HepG2 (cell line): Measurements from ENCODE around the gene FNIP2. TPM values are rescaled to one million over a fixed set of nuclear protein-coding genes. Genes with fewer than 3 reads are reported as not detected.

Experiments
- ATAC-seq: fragments of 200-7000 bp; cut with Tn5 transposase; 3 replicates; pipeline ENCODE4 v1.9.1; 2020; ENCODE audit warnings: mild to moderate bottlenecking, moderate library complexity
- BruUV-seq: library from RNA; stranded (reverse); fragments of 400-500 nt; replicated peaks from 2 replicates; lab custom pipeline; 2021; lab: Mats Ljungman, UMichigan
- CTCF ChIA-PET: fragments of 300-600 bp; formaldehyde crosslinking; extraction: SDS; loops from one replicate; lab custom pipeline; 2021; ENCODE audit warnings: low total read pairs, inconsistent platforms, low intra/inter-chr PET ratio; lab: Yijun Ruan, JAX
- POLR2A ChIA-PET: fragments of 350-600 bp; sonication (Branson Sonifier 250); formaldehyde crosslinking; loops from one replicate; lab custom pipeline; 2020; ENCODE audit warnings: antibody characterized with exemption, inconsistent platforms; lab: Yijun Ruan, JAX
- DNase-seq: peaks from one replicate; pipeline ENCODE4 v3.0.0-alpha.2; 2015; ENCODE audit warnings: low spot score
- FAIRE-seq: peaks from 3 replicates; lab custom pipeline; 2011; peaks lifted over from hg19 to GRCh38; lab: Jason Lieb, UNC
- H2AFZ ChIP-seq: one replicate; pipeline ENCODE4 v1.6.1; 2011; ENCODE audit warnings: low read length, inconsistent platforms
- H3K27ac ChIP-seq: fragments of 300-600 bp; 3 replicates; pipeline ENCODE4 v1.8.0; 2011; ENCODE audit warnings: mixed run types, mild to moderate bottlenecking, mixed read lengths, low read length, inconsistent platforms; ENCODE audit not compliant: insufficient read depth; ENCODE audit errors: extremely low read length
- H3K27me3 ChIP-seq, 2 experiments: fragments of 200-600 bp in 1 of 2; 2 replicates in 1 of 2; 3 replicates in 1 of 2; pipeline versions ENCODE4 v1.6.0 to v1.8.0; 2011; ENCODE audit warnings: low read length in 2 of 2, mild to moderate bottlenecking in 2 of 2, moderate library complexity in 2 of 2, inconsistent platforms in 1 of 2; ENCODE audit not compliant: insufficient read depth in 2 of 2, control insufficient read depth in 1 of 2
- H3K36me3 ChIP-seq, 2 experiments: fragments of 200-600 bp in 1 of 2; replicated peaks in 1 of 2; 2 replicates in 1 of 2; 3 replicates in 1 of 2; pipeline versions ENCODE4 v1.5.1 to v1.8.0; 2011; ENCODE audit warnings: low read length in 2 of 2, inconsistent platforms in 1 of 2; ENCODE audit not compliant: insufficient read depth in 2 of 2, control insufficient read depth in 1 of 2
- H3K4me1 ChIP-seq: 2 replicates; pipeline ENCODE4 v1.5.1; 2012; ENCODE audit warnings: low read length, inconsistent platforms; ENCODE audit not compliant: insufficient read depth
- H3K4me2 ChIP-seq: 2 replicates; pipeline ENCODE4 v1.6.0; 2011; ENCODE audit warnings: low read depth, low read length, inconsistent platforms
- H3K4me3 ChIP-seq, 3 experiments: fragments of 200-600 bp in 1 of 3; sonication (generic), shearing (Covaris generic) in 1 of 3; replicated peaks in 1 of 3; 2 replicates each; pipeline ENCODE4 v1.5.1; 2011 to 2016; ENCODE audit warnings: low read length in 3 of 3, inconsistent platforms in 2 of 3, low read depth in 2 of 3, mild to moderate bottlenecking in 2 of 3, control low read depth in 1 of 3, mixed read lengths in 1 of 3; ENCODE audit not compliant: insufficient read depth in 1 of 3
- H3K79me2 ChIP-seq: one replicate; pipeline ENCODE4 v1.6.1; 2011; ENCODE audit warnings: low read length, inconsistent platforms; ENCODE audit not compliant: insufficient read depth
- H3K9ac ChIP-seq: 2 replicates; pipeline ENCODE4 v1.6.0; 2011; ENCODE audit warnings: mild to moderate bottlenecking, low read depth, low read length, inconsistent platforms; ENCODE audit not compliant: insufficient read depth
- H3K9me3 ChIP-seq: 2 replicates; pipeline ENCODE4 v1.5.1; 2012; ENCODE audit warnings: mild to moderate bottlenecking, low read length
- H4K20me1 ChIP-seq: 2 replicates; pipeline ENCODE4 v1.6.0; 2011; ENCODE audit warnings: inconsistent platforms, mild to moderate bottlenecking, low read length, moderate library complexity; ENCODE audit not compliant: insufficient read depth
- GLMP ChIP-seq: sonication (generic); formaldehyde crosslinking; IDR thresholded peaks from 2 replicates; pipeline ENCODE4 v1.9.0; 2021; ENCODE audit warnings: missing genetic modification reagents, mild to moderate bottlenecking, borderline replicate concordance
- JUN ChIP-seq: sonication (generic); formaldehyde crosslinking; IDR thresholded peaks from 2 replicates; pipeline ENCODE4 v1.4.0; 2020; ENCODE audit warnings: mild to moderate bottlenecking, missing genetic modification reagents
- MAFF ChIP-seq: IDR thresholded peaks from 2 replicates; pipeline ENCODE4 v1.6.1; 2011; ENCODE audit warnings: low read depth, low read length, improper control_type of control experiment
- MAFK ChIP-seq, 2 experiments: IDR thresholded peaks in 1 of 2; conservative IDR thresholded peaks in 1 of 2; 2 replicates each; pipeline ENCODE4 v1.6.1; 2011; ENCODE audit warnings: improper control_type of control experiment in 2 of 2, low read length in 2 of 2
- RBM39 ChIP-seq: fragments of 200-400 bp; formaldehyde crosslinking; IDR thresholded peaks from one replicate; pipeline ENCODE4 v1.6.1; 2018; ENCODE audit warnings: antibody characterized with exemption, mild to moderate bottlenecking, low read depth, low read length; ENCODE audit not compliant: poor library complexity, severe bottlenecking
- SIX4 ChIP-seq: sonication (generic); formaldehyde crosslinking; IDR thresholded peaks from 2 replicates; pipeline ENCODE4 v1.4.0; 2020; ENCODE audit warnings: missing genetic modification reagents
- SRF ChIP-seq: IDR thresholded peaks from 2 replicates; pipeline ENCODE4 v1.6.1; 2011; ENCODE audit warnings: mild to moderate bottlenecking, low read depth, low read length, moderate library complexity
- STAT5B ChIP-seq: sonication (generic); formaldehyde crosslinking; IDR thresholded peaks from 2 replicates; pipeline ENCODE4 v1.4.0; 2020; ENCODE audit warnings: missing genetic modification reagents
- ZNF101 ChIP-seq: sonication (generic); formaldehyde crosslinking; IDR thresholded peaks from 2 replicates; pipeline ENCODE4 v1.4.0; 2020; ENCODE audit warnings: mild to moderate bottlenecking, low read depth, missing genetic modification reagents, borderline replicate concordance
- ZNF224 ChIP-seq: sonication (generic); formaldehyde crosslinking; IDR thresholded peaks from 2 replicates; pipeline ENCODE4 v1.5.0; 2020; ENCODE audit warnings: mild to moderate bottlenecking, missing genetic modification reagents
- ZNF543 ChIP-seq: sonication (generic); formaldehyde crosslinking; IDR thresholded peaks from 2 replicates; pipeline ENCODE4 v1.4.0; 2020; ENCODE audit warnings: mild to moderate bottlenecking, missing genetic modification reagents
- ZNF749 ChIP-seq: sonication (generic); formaldehyde crosslinking; IDR thresholded peaks from 2 replicates; pipeline ENCODE4 v1.8.0; 2022; ENCODE audit warnings: mild to moderate bottlenecking, missing genetic modification reagents, moderate library complexity, borderline replicate concordance
- WGBS: methylation state at CpG from one replicate; pipeline ENCODE4 v1.1.6; 2017; ENCODE audit warnings: low lambda C conversion rate; 5-methylcytosine and 5-hydroxymethylcytosine counted together
- in situ Hi-C: cut with HindIII; loops from 2 replicates; pipeline ENCODE4 v1.10.0; 2017; ENCODE audit warnings: low pct_unique_long_range_greater_than_20kb; ENCODE audit not compliant: extremely low pct_ligation_motif_present
- intact Hi-C: fragments of 100-400 bp; cut with micrococcal nuclease; formaldehyde crosslinking; loops from one replicate; pipeline ENCODE4 v1.10.0; 2022; ENCODE audit not compliant: unreplicated experiment
- polyA plus RNA-seq, 8 experiments: library from polyadenylated mRNA; depleted of rRNA in 3 of 8; stranded (reverse) in 7 of 8; unstranded in 1 of 8; fragments of >200 nt; fragmentation: Illumina TruSeq in 4 of 8; extraction: Trizol in 4 of 8; gene quantifications; 2 replicates each; pipeline versions ENCODE4 v1.2.1 to v1.2.3, GENCODE V29; 2011 to 2016; ENCODE audit warnings: low read depth in 4 of 8, missing spikeins in 1 of 8, mixed read lengths in 1 of 8; ENCODE audit not compliant: insufficient read depth in 1 of 8
- total RNA-seq, 5 experiments: library from RNA; depleted of rRNA; stranded (reverse); fragments of >200 nt; fragmentation: Illumina TruSeq; extraction: Trizol; gene quantifications; 2 replicates each; pipeline ENCODE4 v1.2.3, GENCODE V29; 2016; ENCODE audit warnings: low read depth in 1 of 5
- TF ChIP-seq, protein P1 (sequence below): sonication (generic); formaldehyde crosslinking; IDR thresholded peaks from 2 replicates; pipeline ENCODE4 v1.9.0; 2022; ENCODE audit warnings: low read depth, missing genetic modification reagents

The FNIP2 gene
- total and polyA plus RNA-seq, 2 of the 13 experiments (the other 11 are each of a cell fraction or from before 2014, with no cell fraction given) = 15.5 to 21.0 TPM

DNA sequence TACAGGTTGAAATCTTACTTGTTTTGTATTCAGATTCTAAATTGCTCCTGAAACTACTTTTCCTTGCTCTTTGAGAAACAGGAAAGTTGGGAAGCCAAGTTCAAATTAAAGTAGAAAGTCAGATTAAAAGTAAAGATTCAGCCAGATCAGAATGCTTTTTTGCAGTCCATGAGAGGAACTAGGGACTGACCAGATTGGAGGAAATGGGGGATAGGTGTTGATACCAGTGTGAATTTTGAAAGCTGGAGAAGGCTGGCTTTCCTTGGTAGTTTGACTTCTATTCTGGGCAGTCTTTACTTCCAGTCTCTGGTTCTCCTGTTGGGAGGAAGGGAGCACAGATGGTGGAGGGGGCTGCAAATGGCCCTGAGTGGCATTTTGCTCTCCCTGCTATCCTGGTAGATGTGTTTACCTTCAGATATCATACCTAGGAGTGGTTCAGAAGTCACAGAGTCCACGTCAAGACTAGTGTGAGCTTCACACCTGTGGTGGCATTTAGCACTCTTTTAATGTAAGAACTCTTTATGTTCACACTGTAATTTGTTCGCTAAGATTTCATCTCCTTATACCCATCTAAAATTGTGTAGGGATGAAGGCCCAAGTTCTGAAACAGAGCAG is 68.8 kb downstream of the FNIP2 start:
- Histone ChIP-seq H4K20me1 (no peaks in the 10 kb centered on the region), H3K27me3 (no peaks in the 10 kb centered on the region), H2AFZ (no peak overlapping the region), H3K4me3 (no peak overlapping the region), H3K36me3 (peaks cover 11 to 37% of the 10 kb centered on the region in 2 experiments), H3K9ac (no peak overlapping the region), H3K4me2 (no peak overlapping the region), H3K9me3 (no peaks in the 10 kb centered on the region), H3K27ac (no peak overlapping the region), H3K4me1 (peaks cover 52% of the 10 kb centered on the region), H3K79me2 (no peaks in the 10 kb centered on the region)
- in situ Hi-C loops (no loop called here), intact Hi-C loops (no loop called here)
- BruUV-seq = no TSS peak
- ChIA-PET CTCF (no interaction called here), POLR2A (no interaction called here)
- no peak for DNase-seq
- WGBS = 88% methylated on average over 2 of the region's 2 CpGs
- ATAC-seq = peak; percentile 57
- peak; percentile 18 for FAIRE-seq
- TF ChIP-seq ZNF224 (CRISPR knock-in tag) = no peak
- TF ChIP-seq SRF = no peak
- TF ChIP-seq ZNF543 = peak; percentile 92

DNA sequence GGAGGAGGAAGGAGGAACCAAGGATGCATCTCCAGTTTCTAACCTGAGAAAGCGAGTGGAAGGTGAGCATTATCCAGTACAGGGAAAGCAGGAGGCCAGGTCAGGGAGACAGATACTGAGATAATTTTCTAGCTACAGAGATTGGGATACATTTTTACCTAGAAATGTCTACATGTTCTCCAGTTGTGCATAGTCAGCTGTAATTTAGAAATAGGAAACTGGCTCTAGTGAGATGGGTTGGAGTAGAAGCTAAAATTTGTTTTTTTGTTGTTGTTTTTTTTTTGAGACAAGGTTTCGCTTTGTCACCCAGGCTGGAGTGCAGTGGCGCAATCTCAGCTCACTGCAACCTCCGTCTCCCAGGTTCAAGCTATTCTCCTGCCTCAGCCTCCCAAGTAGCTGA is 71.3 kb downstream of the FNIP2 start:
- CTCF ChIA-PET = no interaction called here
- no peak for ATAC-seq
- FAIRE-seq = no peak
- Histone ChIP-seq H3K79me2 (no peaks in the 10 kb centered on the region), H3K9me3 (no peaks in the 10 kb centered on the region), H3K36me3 (peaks cover 13 to 28% of the 10 kb centered on the region in 2 experiments), H3K27ac (no peak overlapping the region), H3K27me3 (no peaks in the 10 kb centered on the region), H2AFZ (no peak overlapping the region), H3K4me2 (no peak overlapping the region), H3K9ac (no peak overlapping the region), H3K4me3 (no peak overlapping the region), H4K20me1 (no peaks in the 10 kb centered on the region), H3K4me1 (peaks cover 47% of the 10 kb centered on the region)
- BruUV-seq = no TSS peak
- POLR2A ChIA-PET = no interaction called here
- no peak for DNase-seq
- in situ Hi-C loops (no loop called here), intact Hi-C loops (no loop called here)
- TF ChIP-seq GLMP (CRISPR knock-in tag) (no peak), SIX4 (CRISPR knock-in tag) (no peak), JUN (CRISPR knock-in tag) (no peak), MAFF (peak; percentile 61; the same call in 1 of the 2 replicates), RBM39 (no peak), STAT5B (CRISPR knock-in tag) (no peak), MAFK (conservative IDR thresholded peaks at IDR 0.05 in 1 of 2, IDR thresholded peaks at IDR 0.05 in 1 of 2; ENCODE audit: low read length in 2 of 2) (peak; percentile 57 to 80), ZNF749 (CRISPR knock-in tag) (no peak), ZNF101 (CRISPR knock-in tag) (no peak)
- TF ChIP-seq, protein P1, sequence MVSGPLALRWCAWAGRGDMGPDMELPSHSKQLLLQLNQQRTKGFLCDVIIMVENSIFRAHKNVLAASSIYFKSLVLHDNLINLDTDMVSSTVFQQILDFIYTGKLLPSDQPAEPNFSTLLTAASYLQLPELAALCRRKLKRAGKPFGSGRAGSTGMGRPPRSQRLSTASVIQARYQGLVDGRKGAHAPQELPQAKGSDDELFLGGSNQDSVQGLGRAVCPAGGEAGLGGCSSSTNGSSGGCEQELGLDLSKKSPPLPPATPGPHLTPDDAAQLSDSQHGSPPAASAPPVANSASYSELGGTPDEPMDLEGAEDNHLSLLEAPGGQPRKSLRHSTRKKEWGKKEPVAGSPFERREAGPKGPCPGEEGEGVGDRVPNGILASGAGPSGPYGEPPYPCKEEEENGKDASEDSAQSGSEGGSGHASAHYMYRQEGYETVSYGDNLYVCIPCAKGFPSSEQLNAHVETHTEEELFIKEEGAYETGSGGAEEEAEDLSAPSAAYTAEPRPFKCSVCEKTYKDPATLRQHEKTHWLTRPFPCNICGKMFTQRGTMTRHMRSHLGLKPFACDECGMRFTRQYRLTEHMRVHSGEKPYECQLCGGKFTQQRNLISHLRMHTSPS (CRISPR knock-in tag) = no peak
- WGBS = 99% methylated on average over 4 of the region's 4 CpGs
